VCaP (cell line): ENCODE measurements around the gene GJB4.

Experiments
- H3K27ac ChIP-seq: fragments of 450-650 bp; 2 replicates; pipeline ENCODE4 v1.5.1; 2017
- CTCF ChIP-seq: fragments of 450-650 bp; conservative IDR thresholded peaks from 2 replicates; pipeline ENCODE4 v1.5.1; 2017; ENCODE audit warnings: mild to moderate bottlenecking, moderate library complexity

The GJB4 gene

DNA sequence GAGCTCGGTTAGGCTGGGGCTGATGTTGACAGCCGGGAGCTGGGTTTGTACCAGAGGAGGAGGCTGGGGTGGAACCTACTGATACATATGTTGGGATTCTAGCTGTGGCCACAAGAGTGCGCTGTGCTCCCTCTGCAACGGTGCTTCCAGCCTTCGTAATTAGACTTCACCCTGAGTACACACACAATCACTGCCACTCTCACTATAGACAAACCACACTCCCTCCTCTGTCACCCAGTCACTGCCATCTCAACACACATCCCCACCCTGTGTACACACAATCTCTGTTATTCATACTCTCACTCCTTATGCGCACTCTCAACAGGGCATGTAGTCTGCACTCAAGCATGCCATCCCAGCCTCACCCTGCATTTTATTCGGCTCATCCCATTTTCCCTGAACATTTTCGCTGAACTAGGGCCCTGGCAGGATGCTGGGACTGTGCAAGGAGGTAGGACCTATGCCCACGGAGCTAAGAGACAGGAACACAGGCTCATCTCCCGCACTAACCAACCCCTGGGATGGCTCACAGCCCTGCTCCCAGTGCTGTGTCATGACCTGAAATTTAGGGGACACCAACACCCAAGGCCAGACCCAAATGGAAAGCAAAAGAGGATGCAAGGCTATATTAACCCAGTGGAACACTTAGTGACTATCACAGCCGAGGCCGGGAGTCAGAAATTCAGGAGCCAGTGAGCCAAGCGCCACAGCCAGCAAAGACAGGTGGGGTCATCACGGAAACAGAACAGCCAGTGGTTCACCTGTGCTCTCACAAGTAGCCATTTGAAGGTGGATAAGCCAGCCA is 27.2 kb downstream of the GJB4 start:
- TF ChIP-seq CTCF = peak; percentile 92
- peak overlapping the region; percentile 42 for H3K27ac ChIP-seq

- H3K27ac ChIP-seq = peak overlapping the region; percentile 42; the same call in 1 of the 2 replicates
- peak; percentile 40; the same call in 1 of the 2 replicates for TF ChIP-seq CTCF
Measured at GRCh38 chr1:34787461-34788420, 28.2 kb downstream of the GJB4 start.

DNA sequence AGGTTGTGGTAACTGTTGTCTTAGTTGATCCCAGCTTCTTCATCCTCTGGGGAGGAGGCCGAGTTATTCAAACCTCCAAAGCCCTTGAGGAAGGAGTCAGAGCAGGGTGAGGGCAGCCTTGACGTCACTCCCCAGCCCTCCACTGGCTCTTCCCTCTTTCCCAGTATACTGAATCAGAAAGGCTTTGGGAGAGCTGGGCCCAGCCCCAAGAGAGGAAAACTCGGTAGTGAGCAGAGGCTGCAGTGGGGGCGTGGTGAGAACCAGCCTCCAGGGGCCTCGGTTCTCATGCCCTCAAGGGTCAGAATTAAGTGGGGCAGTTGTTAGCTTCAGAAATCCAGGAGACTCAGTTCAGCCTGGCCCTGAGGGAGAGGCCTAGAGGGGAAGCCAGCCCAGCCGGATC is 31.4 kb downstream of the GJB4 start:
- no peak overlapping the region for H3K27ac ChIP-seq
- TF ChIP-seq CTCF = no peak

- no peak overlapping the region for H3K27ac ChIP-seq
- TF ChIP-seq CTCF = no peak
Measured at GRCh38 chr1:34792424-34792823, 32.9 kb downstream of the GJB4 start.

DNA sequence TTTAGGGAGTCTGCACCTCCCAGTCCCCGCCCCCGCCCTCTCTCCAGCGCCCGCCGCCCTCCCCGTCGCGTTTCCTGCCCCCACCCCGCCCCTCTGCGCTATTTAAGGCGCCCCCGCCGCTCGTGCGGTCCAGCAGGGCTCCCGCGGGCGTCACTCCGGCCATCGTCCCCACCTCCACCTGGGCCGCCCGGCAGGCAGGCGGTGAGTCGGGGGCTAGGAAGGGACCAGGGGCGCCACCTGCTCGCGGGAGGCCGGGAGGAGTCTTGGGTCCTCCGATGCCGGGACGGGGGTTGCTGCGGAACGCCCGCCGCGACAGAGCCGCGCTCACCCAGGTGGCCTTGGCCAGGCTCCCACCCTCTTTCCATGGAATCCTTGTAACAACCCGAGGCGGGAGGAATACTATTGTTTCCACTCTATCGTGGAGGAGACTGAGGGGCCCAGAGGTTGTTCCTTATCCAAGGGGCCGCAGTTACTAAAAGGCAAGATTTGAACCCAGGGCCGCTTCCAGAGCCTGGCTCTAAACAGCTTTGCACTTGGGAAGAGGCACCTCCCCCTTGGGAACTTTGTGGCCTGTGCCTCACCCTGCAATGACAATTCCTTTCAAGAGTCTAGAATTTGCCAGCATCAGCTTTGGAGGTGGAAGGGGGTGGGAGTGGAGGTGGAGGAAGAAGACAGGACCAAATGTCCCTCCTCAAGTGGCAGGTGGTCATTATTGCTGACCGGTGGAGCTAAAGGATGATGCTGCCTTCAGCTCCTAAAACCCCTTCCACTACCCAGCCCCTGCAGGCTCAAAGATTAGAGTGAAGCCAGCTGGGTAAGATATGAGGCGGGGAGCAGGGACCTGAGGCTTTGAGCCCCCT is 33.6 kb downstream of the GJB4 start, which contains the start of gene GJA4:
Gene GJA4, plus strand, starts transcription at position 132 of the 860 bp plus-strand sequence. CDS start 1,215 bp downstream, outside the sequence.
- TF ChIP-seq CTCF = no peak

DNA sequence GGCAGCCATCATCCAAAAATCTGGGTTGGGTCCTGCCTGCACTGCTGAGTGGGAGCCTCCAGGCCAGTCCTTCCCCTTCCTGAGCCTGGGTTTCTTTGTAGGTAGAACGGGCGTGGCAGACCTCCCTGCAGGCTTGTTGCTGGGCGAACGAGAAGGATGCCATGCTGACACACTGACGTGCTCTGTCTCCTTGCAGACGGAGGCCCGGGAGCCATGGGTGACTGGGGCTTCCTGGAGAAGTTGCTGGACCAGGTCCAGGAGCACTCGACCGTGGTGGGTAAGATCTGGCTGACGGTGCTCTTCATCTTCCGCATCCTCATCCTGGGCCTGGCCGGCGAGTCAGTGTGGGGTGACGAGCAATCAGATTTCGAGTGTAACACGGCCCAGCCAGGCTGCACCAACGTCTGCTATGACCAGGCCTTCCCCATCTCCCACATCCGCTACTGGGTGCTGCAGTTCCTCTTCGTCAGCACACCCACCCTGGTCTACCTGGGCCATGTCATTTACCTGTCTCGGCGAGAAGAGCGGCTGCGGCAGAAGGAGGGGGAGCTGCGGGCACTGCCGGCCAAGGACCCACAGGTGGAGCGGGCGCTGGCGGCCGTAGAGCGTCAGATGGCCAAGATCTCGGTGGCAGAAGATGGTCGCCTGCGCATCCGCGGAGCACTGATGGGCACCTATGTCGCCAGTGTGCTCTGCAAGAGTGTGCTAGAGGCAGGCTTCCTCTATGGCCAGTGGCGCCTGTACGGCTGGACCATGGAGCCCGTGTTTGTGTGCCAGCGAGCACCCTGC is 34.7 kb downstream of the GJB4 start:
- H3K27ac ChIP-seq = no peak overlapping the region

More for the DNA sequence above, 33.6 kb downstream of the GJB4 start, which contains the start of gene GJA4:
- H3K27ac ChIP-seq = no peak within 1 kb of the TSS

More for the DNA sequence above, 34.7 kb downstream of the GJB4 start:
- TF ChIP-seq CTCF = no peak
